Uterus (tissue), 4 donors: ENCODE results near the gene MYO1D. TPM values are rescaled to one million over a fixed set of nuclear protein-coding genes. Genes with fewer than 3 reads are reported as not detected.

Source experiments
- DNase-seq, 2 donors: peaks; one replicate each; pipeline ENCODE4 v3.0.0-alpha.2; 2019 to 2020
- H3K27ac ChIP-seq, 2 donors: fragments of 200-600 bp; sonication (generic); 1 replicate in 1 of 2; 2 replicates in 1 of 2; pipeline ENCODE4 v1.5.1; 2016 to 2018
- H3K27me3 ChIP-seq, 2 donors: fragments of 200-600 bp; sonication (generic); one replicate each; pipeline ENCODE4 v1.5.1; 2018 to 2019; ENCODE audit warnings: control low read depth in 1 of 2
- H3K36me3 ChIP-seq, 2 donors: fragments of 200-600 bp; sonication (generic); one replicate each; pipeline ENCODE4 v1.5.1; 2019; ENCODE audit warnings: control low read depth in 1 of 2
- H3K4me1 ChIP-seq, 2 donors: fragments of 200-600 bp; sonication (generic); one replicate each; pipeline ENCODE4 v1.5.1; 2018 to 2019; ENCODE audit warnings: control low read depth in 1 of 2
- H3K4me3 ChIP-seq, 2 donors: fragments of 200-600 bp; sonication (generic); 1 replicate in 1 of 2; 2 replicates in 1 of 2; pipeline ENCODE4 v1.5.1; 2018 to 2019; ENCODE audit warnings: mild to moderate bottlenecking in 1 of 2
- H3K9me3 ChIP-seq, 2 donors: fragments of 200-600 bp; sonication (generic); one replicate each; pipeline ENCODE4 v1.5.1; 2019; ENCODE audit warnings: control low read depth in 1 of 2
- CTCF ChIP-seq, 4 experiments: fragments of 200-600 bp in 2 of 4; fragments of 450-650 bp in 2 of 4; sonication (generic) in 2 of 4; IDR thresholded peaks; one replicate each; pipeline ENCODE4 v1.5.1; 2016 to 2019; ENCODE audit warnings: antibody characterized with exemption in 4 of 4, mild to moderate bottlenecking in 2 of 4, moderate library complexity in 1 of 4
- POLR2A ChIP-seq, 2 donors: fragments of 450-650 bp; IDR thresholded peaks; one replicate each; pipeline ENCODE4 v1.6.1; 2016; ENCODE audit warnings: antibody characterized with exemption in 2 of 2, mild to moderate bottlenecking in 1 of 2, moderate library complexity in 1 of 2
- intact Hi-C: fragments of 100-400 bp; cut with DNase I; formaldehyde crosslinking; loops from one replicate; pipeline ENCODE4 v1.15.1; 2023; ENCODE audit warnings: low total_unique reads
- total RNA-seq, 4 donors: library from RNA; depleted of rRNA in 3 of 4; stranded (reverse); fragments of >200 nt in 3 of 4; gene quantifications; one replicate each; pipeline versions ENCODE4 v1.1.0 to v1.2.4, GENCODE V29; 2014 to 2023
- donor health status: DM: yes; HTN: yes; CAD: no.

Gene MYO1D
- total RNA-seq, 4 donors from 2014 or later, result 20.4 to 55.2 (median 30.6) TPM

DNA sequence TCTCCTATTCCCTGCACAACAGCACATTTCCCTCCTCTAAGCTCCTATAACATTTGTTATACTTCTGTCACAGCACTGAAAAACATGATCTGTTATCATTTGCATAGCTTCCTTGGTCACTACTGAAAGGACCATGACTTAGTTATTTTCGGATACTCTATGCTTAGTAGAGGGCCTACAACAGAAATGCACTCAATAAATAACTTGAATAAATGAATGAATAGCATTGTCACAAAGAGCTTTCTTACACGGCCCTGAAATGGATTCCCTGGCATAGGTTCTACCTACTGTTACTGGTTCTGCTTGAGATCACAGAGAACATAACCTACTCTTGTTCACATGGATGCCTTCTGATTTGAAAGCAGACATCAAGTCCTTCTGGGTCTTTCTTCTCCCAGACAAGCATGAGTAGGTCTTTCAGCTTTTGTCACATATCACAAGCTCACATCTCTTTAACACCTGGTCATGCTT lies 41.6 kb downstream of the MYO1D start:
- Histone ChIP-seq H3K27me3 (no peaks in the 10 kb centered on the region), H3K36me3 (no peaks in the 10 kb centered on the region), H3K9me3 (no peaks in the 10 kb centered on the region), H3K4me1 (no peaks in the 10 kb centered on the region), H3K27ac (no peak overlapping the region), H3K4me3 (no peak overlapping the region)
- no peak for TF ChIP-seq CTCF (IDR thresholded peaks at IDR 0.05)
- no peak for TF ChIP-seq POLR2A (IDR thresholded peaks at IDR 0.05)
- intact Hi-C loops, result no loop called here
- no peak for DNase-seq

DNA sequence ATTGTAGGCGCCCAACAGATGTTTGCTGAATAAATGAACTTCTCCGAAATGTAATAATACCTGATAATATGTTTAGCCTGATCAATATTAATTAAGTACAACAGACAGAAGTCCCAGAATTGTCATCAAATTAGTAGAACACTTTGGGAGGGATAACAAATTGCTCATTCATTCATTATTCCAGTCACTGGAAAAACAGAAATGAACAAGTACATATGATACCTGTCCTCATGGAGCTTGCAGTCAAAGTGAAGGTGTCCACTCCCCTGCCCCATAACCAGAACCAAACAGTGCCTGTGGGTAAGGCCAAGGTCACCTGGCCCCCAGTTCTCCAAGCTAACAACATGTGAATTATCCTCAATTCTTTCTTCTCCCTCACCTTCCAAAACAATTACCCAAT lies 42.8 kb downstream of the MYO1D start:
- TF ChIP-seq POLR2A (IDR thresholded peaks at IDR 0.05) (no peak), CTCF (IDR thresholded peaks at IDR 0.05) (no peak)
- Histone ChIP-seq H3K27ac (no peak overlapping the region), H3K4me3 (no peak overlapping the region), H3K36me3 (no peaks in the 10 kb centered on the region), H3K9me3 (no peaks in the 10 kb centered on the region), H3K27me3 (no peaks in the 10 kb centered on the region), H3K4me1 (peaks cover 0 to 5% of the 10 kb centered on the region in 2 donors)
- intact Hi-C loops, result no loop called here
- no peak for DNase-seq

- TF ChIP-seq CTCF (IDR thresholded peaks at IDR 0.05) (no peak), POLR2A (IDR thresholded peaks at IDR 0.05) (no peak)
- intact Hi-C loops, result no loop called here
- no peak for DNase-seq
- no peaks in the 10 kb centered on the region for H3K27me3 ChIP-seq
- H3K27ac ChIP-seq, result no peak overlapping the region
- H3K4me3 ChIP-seq, result no peak overlapping the region
- H3K36me3 ChIP-seq, result no peaks in the 10 kb centered on the region
- H3K4me1 ChIP-seq, result peaks cover 0 to 7% of the 10 kb centered on the region in 2 donors
- no peaks in the 10 kb centered on the region for H3K9me3 ChIP-seq
Measured at GRCh38 chr17:32833526-32833925, 43.4 kb downstream of the MYO1D start.

DNA sequence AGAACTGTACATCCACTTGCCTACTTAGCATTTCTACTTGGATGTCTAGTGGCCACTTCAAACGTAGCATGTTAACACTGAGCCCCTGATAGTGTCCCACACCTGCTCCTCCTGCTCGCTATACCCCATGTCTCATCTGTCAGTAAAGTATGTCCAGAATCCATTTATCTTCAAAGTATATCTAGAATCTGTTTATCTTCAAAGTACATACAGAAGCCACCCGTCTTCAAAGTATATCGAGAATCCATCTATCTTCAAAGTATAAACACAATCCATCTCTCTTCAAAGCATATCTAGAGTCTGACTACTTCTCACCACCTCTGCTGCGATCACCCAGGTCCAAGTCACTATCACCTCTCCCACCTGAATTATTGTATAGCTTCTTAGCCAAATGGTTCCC lies 43.8 kb downstream of the MYO1D start:
- no peaks in the 10 kb centered on the region for H3K9me3 ChIP-seq
- DNase-seq, result no peak
- TF ChIP-seq POLR2A (IDR thresholded peaks at IDR 0.05) (no peak), CTCF (IDR thresholded peaks at IDR 0.05) (no peak)
- no peak overlapping the region for H3K27ac ChIP-seq
- intact Hi-C loops, result no loop called here
- no peak overlapping the region for H3K4me3 ChIP-seq
- no peaks in the 10 kb centered on the region for H3K27me3 ChIP-seq
- H3K36me3 ChIP-seq, result no peaks in the 10 kb centered on the region
- H3K4me1 ChIP-seq, result peaks cover 0 to 7% of the 10 kb centered on the region in 2 donors

DNA sequence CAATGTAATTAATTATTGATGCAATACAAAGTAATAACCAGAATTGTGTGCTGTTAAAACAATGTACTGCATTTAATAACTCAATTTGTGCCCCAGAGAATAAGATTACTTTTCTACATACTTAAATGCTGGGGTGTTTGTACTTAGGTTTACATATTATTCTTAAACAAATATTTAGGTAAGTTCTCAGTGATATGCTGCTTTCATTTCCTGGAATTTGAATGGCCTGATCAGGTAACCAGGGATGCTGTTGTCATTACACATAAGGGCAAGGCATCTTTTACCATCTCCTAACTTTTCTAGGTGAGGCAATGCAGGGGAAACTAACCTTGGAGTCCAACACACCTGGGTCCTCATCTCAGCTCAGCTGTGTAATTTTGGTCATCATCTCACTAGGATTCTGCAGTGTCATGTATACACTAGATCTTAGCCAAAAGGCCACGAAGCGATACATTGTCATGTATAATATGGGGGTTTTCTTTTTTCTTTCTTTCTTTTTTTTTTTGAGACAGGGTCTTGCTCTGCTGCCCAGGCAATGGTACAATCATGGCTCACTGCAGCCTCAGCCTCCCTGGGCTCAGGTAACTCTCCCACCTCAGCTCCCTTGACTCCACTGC lies 45.2 kb downstream of the MYO1D start:
- no peaks in the 10 kb centered on the region for H3K27me3 ChIP-seq
- H3K9me3 ChIP-seq, result no peaks in the 10 kb centered on the region
- intact Hi-C loops, result no loop called here
- H3K4me3 ChIP-seq, result no peak overlapping the region
- no peaks in the 10 kb centered on the region for H3K36me3 ChIP-seq
- no peak for DNase-seq
- peaks cover 0 to 7% of the 10 kb centered on the region in 2 donors for H3K4me1 ChIP-seq
- H3K27ac ChIP-seq, result no peak overlapping the region
- TF ChIP-seq POLR2A (IDR thresholded peaks at IDR 0.05), result no peak
- no peak for TF ChIP-seq CTCF (IDR thresholded peaks at IDR 0.05)
